ENCODE data around the gene HOMER2. TPM values are rescaled to one million over a fixed set of nuclear protein-coding genes. Genes with fewer than 3 reads are reported as not detected.

The HOMER2 gene
- total and polyA plus RNA-seq, 2 of the 13 experiments (the other 11 are each of a cell fraction or from before 2014, with no cell fraction given): 12.9 to 14.1 TPM

DNA sequence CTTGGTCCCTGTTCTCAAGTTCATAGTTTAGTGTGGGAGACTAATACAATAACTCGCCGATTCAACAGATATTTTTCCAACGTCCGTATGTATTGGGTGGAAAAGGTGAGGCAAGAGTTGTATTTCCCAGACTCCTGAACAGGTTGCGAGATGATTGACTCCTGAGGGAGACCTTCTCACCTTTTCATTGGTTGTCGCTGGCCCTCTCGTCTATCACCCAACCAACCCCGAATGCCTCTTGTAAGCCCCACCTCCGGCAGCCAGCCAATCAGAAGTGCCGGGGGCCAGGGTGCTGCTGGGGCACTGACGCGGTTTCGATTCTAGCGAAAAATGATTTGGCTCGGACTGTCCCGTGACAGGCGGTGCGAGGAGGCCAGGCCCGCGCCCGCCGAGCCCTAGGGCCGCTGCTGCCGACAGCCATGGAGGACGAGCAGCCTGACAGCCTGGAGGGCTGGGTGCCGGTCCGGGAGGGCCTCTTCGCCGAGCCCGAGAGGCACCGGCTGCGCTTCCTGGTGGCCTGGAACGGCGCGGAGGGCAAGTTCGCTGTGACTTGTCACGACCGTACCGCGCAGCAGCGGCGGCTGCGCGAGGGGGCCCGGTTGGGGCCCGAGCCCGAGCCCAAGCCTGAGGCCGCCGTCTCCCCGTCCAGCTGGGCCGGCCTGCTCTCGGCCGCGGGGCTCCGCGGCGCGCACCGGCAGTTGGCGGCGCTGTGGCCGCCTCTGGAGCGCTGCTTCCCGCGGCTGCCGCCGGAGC lies 143.0 kb downstream of the HOMER2 start, which contains the start of gene WHAMM (continued):
- TF ChIP-seq, protein P1, sequence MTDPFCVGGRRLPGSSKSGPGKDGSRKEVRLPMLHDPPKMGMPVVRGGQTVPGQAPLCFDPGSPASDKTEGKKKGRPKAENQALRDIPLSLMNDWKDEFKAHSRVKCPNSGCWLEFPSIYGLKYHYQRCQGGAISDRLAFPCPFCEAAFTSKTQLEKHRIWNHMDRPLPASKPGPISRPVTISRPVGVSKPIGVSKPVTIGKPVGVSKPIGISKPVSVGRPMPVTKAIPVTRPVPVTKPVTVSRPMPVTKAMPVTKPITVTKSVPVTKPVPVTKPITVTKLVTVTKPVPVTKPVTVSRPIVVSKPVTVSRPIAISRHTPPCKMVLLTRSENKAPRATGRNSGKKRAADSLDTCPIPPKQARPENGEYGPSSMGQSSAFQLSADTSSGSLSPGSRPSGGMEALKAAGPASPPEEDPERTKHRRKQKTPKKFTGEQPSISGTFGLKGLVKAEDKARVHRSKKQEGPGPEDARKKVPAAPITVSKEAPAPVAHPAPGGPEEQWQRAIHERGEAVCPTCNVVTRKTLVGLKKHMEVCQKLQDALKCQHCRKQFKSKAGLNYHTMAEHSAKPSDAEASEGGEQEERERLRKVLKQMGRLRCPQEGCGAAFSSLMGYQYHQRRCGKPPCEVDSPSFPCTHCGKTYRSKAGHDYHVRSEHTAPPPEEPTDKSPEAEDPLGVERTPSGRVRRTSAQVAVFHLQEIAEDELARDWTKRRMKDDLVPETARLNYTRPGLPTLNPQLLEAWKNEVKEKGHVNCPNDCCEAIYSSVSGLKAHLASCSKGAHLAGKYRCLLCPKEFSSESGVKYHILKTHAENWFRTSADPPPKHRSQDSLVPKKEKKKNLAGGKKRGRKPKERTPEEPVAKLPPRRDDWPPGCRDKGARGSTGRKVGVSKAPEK (CRISPR knock-in tag; IDR thresholded peaks at IDR 0.05; ENCODE audit: borderline replicate concordance): no peak
- no peak for TF ChIP-seq RCOR2 (CRISPR knock-in tag; IDR thresholded peaks at IDR 0.05)
- TF ChIP-seq PRDM4 (CRISPR knock-in tag; IDR thresholded peaks at IDR 0.05; ENCODE audit: borderline replicate concordance): no peak
- no peak for TF ChIP-seq FOXJ3 (CRISPR knock-in tag; IDR thresholded peaks at IDR 0.05; ENCODE audit: borderline replicate concordance)
- no peak for TF ChIP-seq IRX3 (CRISPR knock-in tag; IDR thresholded peaks at IDR 0.05; ENCODE audit: borderline replicate concordance, low read depth)
- TF ChIP-seq YY1 (IDR thresholded peaks at IDR 0.05; ENCODE audit: insufficient read depth, insufficient replicate concordance, low read depth, low read length): peak; percentile 60
- TF ChIP-seq HIVEP1 (CRISPR knock-in tag; IDR thresholded peaks at IDR 0.05): peak; percentile 47; the same call in 1 of the 2 replicates
- TF ChIP-seq JARID2 (CRISPR knock-in tag; IDR thresholded peaks at IDR 0.05; ENCODE audit: insufficient replicate concordance): no peak
- TF ChIP-seq ISX (CRISPR knock-in tag; conservative IDR thresholded peaks at IDR 0.05): no peak
- no peak for TF ChIP-seq ATRX (CRISPR knock-in tag; IDR thresholded peaks at IDR 0.05; ENCODE audit: borderline replicate concordance)
- peak in 1 of 2 experiments; percentile 57; a peak in 1 of 4 replicates for TF ChIP-seq KLF16 (CRISPR knock-in tag; IDR thresholded peaks at IDR 0.05)
- TF ChIP-seq PRPF4 (IDR thresholded peaks at IDR 0.05; ENCODE audit: low read depth, low read length, poor library complexity, severe bottlenecking): no peak
- TF ChIP-seq ZNF343 (CRISPR knock-in tag; IDR thresholded peaks at IDR 0.05): no peak
- TF ChIP-seq SPEN (CRISPR knock-in tag; IDR thresholded peaks at IDR 0.05; ENCODE audit: low read depth): peak; percentile 63; the same call in 1 of the 2 replicates
- no peak for TF ChIP-seq IKZF1 (IDR thresholded peaks at IDR 0.05)
- no peak for TF ChIP-seq MTF1 (CRISPR knock-in tag; IDR thresholded peaks at IDR 0.05)
- no peak for TF ChIP-seq ZNF207 (IDR thresholded peaks at IDR 0.05; ENCODE audit: borderline replicate concordance)
- peak; percentile 42; the same call in 1 of the 2 replicates for TF ChIP-seq ZNF782 (CRISPR knock-in tag; IDR thresholded peaks at IDR 0.05; ENCODE audit: borderline replicate concordance)
- TF ChIP-seq MAFK (conservative IDR thresholded peaks at IDR 0.05 in 1 of 2, IDR thresholded peaks at IDR 0.05 in 1 of 2; ENCODE audit: low read length in 2 of 2): no peak
- TF ChIP-seq, protein P2, sequence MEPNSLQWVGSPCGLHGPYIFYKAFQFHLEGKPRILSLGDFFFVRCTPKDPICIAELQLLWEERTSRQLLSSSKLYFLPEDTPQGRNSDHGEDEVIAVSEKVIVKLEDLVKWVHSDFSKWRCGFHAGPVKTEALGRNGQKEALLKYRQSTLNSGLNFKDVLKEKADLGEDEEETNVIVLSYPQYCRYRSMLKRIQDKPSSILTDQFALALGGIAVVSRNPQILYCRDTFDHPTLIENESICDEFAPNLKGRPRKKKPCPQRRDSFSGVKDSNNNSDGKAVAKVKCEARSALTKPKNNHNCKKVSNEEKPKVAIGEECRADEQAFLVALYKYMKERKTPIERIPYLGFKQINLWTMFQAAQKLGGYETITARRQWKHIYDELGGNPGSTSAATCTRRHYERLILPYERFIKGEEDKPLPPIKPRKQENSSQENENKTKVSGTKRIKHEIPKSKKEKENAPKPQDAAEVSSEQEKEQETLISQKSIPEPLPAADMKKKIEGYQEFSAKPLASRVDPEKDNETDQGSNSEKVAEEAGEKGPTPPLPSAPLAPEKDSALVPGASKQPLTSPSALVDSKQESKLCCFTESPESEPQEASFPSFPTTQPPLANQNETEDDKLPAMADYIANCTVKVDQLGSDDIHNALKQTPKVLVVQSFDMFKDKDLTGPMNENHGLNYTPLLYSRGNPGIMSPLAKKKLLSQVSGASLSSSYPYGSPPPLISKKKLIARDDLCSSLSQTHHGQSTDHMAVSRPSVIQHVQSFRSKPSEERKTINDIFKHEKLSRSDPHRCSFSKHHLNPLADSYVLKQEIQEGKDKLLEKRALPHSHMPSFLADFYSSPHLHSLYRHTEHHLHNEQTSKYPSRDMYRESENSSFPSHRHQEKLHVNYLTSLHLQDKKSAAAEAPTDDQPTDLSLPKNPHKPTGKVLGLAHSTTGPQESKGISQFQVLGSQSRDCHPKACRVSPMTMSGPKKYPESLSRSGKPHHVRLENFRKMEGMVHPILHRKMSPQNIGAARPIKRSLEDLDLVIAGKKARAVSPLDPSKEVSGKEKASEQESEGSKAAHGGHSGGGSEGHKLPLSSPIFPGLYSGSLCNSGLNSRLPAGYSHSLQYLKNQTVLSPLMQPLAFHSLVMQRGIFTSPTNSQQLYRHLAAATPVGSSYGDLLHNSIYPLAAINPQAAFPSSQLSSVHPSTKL (CRISPR knock-in tag; IDR thresholded peaks at IDR 0.05): peak; percentile 39; the same call in 1 of the 2 replicates
- peak; percentile 79 for TF ChIP-seq CEBPG (CRISPR knock-in tag; IDR thresholded peaks at IDR 0.05)
